AG04449 (cell line): Measurements from ENCODE around the gene CDKN2B-AS1.
"Not testable (repeated sequence)": the region's sequence is repeated elsewhere in the genome, so short reads cannot be mapped to it uniquely, and the experiment has no call there.

Experiments
- CTCF ChIA-PET: fragments of 350-600 bp; formaldehyde crosslinking; extraction: SDS; loops from one replicate; lab custom pipeline; 2021; ENCODE audit warnings: antibody characterized with exemption; lab: Yijun Ruan, JAX
- POLR2A ChIA-PET: fragments of 400-600, 350-600 bp; formaldehyde crosslinking; extraction: SDS; loops from one replicate; lab custom pipeline; 2020; ENCODE audit warnings: antibody characterized with exemption, inconsistent platforms; lab: Yijun Ruan, JAX
- DNase-seq: peaks from one replicate; pipeline ENCODE4 v3.0.0-alpha.2; 2010; ENCODE audit warnings: low read depth, low spot score
- H3K4me3 ChIP-seq: 2 replicates; pipeline ENCODE4 v1.5.1; 2011; ENCODE audit warnings: low read depth, mild to moderate bottlenecking, control low read depth, low read length
- TF ChIP-seq, protein P1 (sequence below): IDR thresholded peaks from one replicate; pipeline ENCODE4 v1.5.1; 2011; ENCODE audit warnings: mild to moderate bottlenecking, moderate library complexity, low read length, control low read depth, inconsistent platforms; ENCODE audit not compliant: insufficient read depth; ENCODE audit errors: missing control alignments

CDKN2B-AS1 gene

DNA sequence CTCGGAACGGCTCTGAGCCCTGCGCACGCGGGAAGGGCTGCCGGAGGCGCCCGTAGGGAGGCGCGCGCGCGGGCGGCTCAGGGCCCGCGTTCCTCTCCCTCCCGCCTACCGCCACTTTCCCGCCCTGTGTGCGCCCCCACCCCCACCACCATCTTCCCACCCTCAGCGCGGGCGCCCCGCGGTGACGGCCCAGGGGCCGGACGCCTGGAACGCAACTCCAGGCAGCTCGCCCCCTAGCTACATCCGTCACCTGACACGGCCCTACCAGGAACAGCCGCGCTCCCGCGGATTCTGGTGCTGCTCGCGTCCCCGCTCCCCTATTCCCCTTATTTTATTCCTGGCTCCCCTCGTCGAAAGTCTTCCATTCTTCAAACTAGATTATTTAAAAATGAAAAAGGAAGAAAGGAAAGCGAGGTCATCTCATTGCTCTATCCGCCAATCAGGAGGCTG, at the start of gene CDKN2B-AS1:
Gene CDKN2B-AS1, plus strand, starts transcription at position 236 of the 450 bp plus-strand sequence.
- ChIA-PET POLR2A (interaction anchor here (1.8 kb wide), 1 partner anchor 14 kb away, joined by 7 read pairs; the partner anchor contains the start of gene CDKN2B), CTCF (interaction anchor here (0.7 to 10.5 kb wide), 8 partner anchors 8 to 245 kb away, joined by 3 to 129 read pairs (median 4); partner anchors contain the start of gene CDKN2B)
- peak within 1 kb of the TSS; percentile 87 for H3K4me3 ChIP-seq
- TF ChIP-seq, protein P1, sequence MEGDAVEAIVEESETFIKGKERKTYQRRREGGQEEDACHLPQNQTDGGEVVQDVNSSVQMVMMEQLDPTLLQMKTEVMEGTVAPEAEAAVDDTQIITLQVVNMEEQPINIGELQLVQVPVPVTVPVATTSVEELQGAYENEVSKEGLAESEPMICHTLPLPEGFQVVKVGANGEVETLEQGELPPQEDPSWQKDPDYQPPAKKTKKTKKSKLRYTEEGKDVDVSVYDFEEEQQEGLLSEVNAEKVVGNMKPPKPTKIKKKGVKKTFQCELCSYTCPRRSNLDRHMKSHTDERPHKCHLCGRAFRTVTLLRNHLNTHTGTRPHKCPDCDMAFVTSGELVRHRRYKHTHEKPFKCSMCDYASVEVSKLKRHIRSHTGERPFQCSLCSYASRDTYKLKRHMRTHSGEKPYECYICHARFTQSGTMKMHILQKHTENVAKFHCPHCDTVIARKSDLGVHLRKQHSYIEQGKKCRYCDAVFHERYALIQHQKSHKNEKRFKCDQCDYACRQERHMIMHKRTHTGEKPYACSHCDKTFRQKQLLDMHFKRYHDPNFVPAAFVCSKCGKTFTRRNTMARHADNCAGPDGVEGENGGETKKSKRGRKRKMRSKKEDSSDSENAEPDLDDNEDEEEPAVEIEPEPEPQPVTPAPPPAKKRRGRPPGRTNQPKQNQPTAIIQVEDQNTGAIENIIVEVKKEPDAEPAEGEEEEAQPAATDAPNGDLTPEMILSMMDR, result peak; percentile 41
- DNase-seq, result no peak

DNA sequence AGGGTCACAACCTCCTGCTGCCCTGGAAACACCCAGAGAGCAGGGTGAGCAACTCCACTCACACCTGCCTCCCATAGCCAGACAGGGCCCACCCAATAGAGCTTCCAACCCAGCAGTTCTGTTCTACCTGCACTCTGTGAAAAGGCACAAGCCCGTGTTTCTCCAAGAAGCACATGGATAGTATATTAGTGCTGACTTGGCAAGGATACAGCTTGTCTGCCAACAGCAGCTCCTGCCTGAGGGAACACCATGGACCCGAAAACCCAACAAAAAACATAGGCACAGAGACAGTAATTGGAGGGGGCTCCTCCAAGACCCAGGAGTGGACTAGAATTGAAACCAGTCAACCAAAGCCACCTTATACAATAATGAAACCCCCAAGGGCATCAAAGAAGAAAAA, 49.0 kb upstream of the CDKN2B-AS1 start:
- no peak for DNase-seq
- H3K4me3 ChIP-seq, result no peak overlapping the region
- TF ChIP-seq, protein P1, result no peak
- CTCF ChIA-PET, result no interaction called here
- POLR2A ChIA-PET, result no interaction called here

DNA sequence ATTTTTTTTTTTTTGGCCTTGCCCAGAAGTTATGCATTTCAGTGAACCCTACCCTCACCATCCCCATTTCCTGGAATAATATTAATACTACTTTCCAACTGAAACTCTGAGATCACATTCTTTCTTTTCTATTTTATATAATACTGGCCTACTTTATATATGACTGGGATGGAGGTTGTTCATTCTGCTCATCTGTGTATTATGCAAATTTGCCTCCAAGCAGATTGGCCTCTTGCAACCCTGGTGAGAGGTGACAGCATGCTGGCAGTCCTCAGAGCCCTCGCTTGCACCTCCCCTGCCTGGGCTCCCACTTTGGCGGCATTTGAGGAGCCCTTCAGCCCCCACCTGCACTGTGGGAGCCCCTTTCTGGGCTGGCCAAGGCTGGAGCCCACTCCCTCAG, 35.8 kb upstream of the CDKN2B-AS1 start:
- POLR2A ChIA-PET, result no interaction called here
- no peak for DNase-seq
- TF ChIP-seq, protein P1, result no peak
- CTCF ChIA-PET, result no interaction called here
- no peak overlapping the region for H3K4me3 ChIP-seq

DNA sequence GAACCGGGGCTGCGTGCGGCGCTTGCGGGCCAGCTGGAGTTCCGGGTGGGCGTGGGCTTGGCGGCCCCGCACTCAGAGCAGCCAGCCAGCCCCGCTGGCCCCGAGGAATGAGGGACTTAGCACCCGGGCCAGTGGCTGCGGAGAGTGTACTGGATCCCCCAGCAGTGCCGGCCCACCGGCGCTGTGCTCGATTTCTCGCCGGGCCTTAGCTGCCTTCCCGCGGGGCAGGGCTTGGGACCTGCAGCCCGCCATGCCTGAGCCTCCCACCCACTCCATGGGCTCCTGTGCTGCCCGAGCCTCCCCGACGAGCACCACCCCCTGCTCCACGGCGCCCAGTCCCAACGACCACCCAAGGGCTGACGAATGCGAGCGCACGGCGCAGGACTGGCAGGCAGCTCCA, 35.3 kb upstream of the CDKN2B-AS1 start:
- POLR2A ChIA-PET, result not testable (repeated sequence)

DNA sequence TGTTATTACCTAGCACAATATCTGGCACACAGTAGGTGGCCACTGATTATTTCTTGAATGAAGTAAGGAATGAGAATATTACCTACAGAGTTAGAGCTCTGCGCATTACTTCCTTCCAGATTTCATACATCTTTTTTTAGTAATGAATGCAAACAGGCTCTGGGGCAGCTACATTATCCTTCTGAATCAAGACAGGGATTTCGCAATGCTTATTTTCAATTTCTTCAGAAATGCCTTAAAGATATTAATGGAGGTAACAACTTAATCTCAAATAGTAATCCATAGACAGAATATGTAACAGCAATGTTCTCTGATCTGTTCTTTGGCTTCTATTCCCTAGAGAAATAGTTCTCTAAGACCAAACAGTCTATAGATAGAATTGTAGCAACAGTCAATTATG, 33.0 kb upstream of the CDKN2B-AS1 start:
- TF ChIP-seq, protein P1, result no peak
- CTCF ChIA-PET, result interaction anchor here (1.0 to 1.2 kb wide), 2 partner anchors 47 to 149 kb away, joined by 3 to 4 read pairs; no protein-coding TSS in a partner anchor
- POLR2A ChIA-PET, result no interaction called here
- no peak overlapping the region for H3K4me3 ChIP-seq
- no peak for DNase-seq

More for the DNA sequence above, 35.3 kb upstream of the CDKN2B-AS1 start:
- CTCF ChIA-PET, H3K4me3 ChIP-seq, DNase-seq: not testable (repeated sequence)

DNA sequence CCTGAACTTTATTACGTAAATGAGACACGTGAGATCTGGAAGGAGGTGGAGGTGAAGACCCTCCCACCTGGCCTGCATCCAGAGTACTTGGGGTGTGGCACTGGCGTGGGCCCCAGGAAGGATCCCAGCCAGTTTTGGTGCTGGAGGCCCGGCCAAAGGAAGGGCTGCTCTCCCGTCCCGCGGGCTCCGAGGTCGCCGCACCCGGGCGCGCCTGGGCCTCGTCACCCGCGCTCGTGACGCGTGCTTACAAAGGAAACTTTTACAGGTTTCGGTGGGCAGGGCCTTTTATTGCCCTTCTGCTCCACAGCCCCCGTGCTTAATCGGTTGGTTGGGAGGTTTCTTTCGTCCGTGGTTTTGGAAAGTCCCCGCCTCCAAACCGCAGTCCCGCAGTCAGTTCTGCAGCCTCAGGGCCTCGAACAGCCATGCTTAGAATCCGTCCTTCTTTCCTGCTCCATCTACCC, 29.6 kb upstream of the CDKN2B-AS1 start:
- TF ChIP-seq, protein P1, result no peak
- peak overlapping the region; percentile 47 for H3K4me3 ChIP-seq
- POLR2A ChIA-PET, result no interaction called here
- DNase-seq, result no peak
- CTCF ChIA-PET, result no interaction called here

DNA sequence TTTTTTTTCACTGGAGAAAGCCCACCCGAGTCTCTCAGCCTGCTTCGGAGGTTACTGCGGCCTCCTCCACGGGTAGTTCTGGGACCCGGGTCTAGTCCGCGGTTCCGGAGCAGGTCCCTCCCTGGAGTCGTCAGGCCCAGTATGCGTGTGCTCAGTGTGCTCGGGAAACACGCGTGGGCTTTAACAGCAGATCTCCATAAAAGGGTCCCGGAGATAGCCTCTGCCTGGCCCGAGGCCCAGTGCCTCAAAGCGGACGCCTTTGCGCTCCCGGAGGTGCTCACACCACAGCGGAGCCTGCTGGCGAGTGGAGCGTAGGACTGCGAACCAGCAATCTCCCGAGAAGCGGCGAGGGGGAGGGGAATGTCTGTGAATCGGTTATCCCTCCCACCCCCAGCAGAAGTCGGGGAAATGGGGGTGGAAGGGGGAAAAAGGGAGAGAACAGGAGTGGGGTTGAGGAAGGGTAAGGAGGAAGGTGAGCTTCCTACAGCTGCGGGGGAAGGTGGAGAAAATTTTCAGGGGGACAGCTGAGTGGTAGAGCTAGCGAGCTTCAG, 29.1 kb upstream of the CDKN2B-AS1 start:
- H3K4me3 ChIP-seq, result peak overlapping the region; percentile 47
- ChIA-PET POLR2A (no interaction called here), CTCF (interaction anchor here (0.7 to 1.2 kb wide), 8 partner anchors 12 to 154 kb away, joined by 3 to 7 read pairs (median 4); no protein-coding TSS in a partner anchor)
- TF ChIP-seq, protein P1, result peak; percentile 86
- no peak for DNase-seq
